Pancreas (tissue), 10 donors: ENCODE results near the gene ADNP. TPM values are rescaled to one million over a fixed set of nuclear protein-coding genes. Genes with fewer than 3 reads are reported as not detected.
"Not testable (repeated sequence)": the region's sequence is repeated elsewhere in the genome, so short reads cannot be mapped to it uniquely, and the experiment has no call there.

Experiments used
- ATAC-seq, 4 donors: fragments of 200-7000 bp; cut with Tn5 transposase; one replicate each; pipeline versions ENCODE4 v1.8.0 to v1.9.1; 2020; ENCODE audit warnings: mild to moderate bottlenecking in 4 of 4, moderate library complexity in 4 of 4
- DNase-seq, 6 donors: peaks; one replicate each; pipeline ENCODE4 v3.0.0-alpha.2; 2020
- FAIRE-seq: peaks from 2 replicates; lab custom pipeline; 2012; peaks lifted over from hg19 to GRCh38; lab: Jason Lieb, UNC
- H3K27ac ChIP-seq, 4 donors: fragments of 200-600 bp; sonication (generic); 1 replicate in 3 of 4; 2 replicates in 1 of 4; pipeline versions ENCODE4 v1.5.0 to v1.8.0; 2020
- H3K27me3 ChIP-seq, 4 donors: fragments of 200-600 bp; one replicate each; pipeline ENCODE4 v1.8.0; 2021
- H3K36me3 ChIP-seq, 3 donors: fragments of 200-600 bp; sonication (generic) in 1 of 3; one replicate each; pipeline versions ENCODE4 v1.5.0 to v1.8.0; 2020 to 2021
- H3K4me1 ChIP-seq, 3 donors: fragments of 200-600 bp; one replicate each; pipeline ENCODE4 v1.8.0; 2021
- H3K4me3 ChIP-seq, 4 donors: fragments of 200-600 bp; sonication (generic) in 2 of 4; one replicate each; pipeline versions ENCODE4 v1.5.0 to v1.8.0; 2020 to 2021
- H3K9me3 ChIP-seq, 4 donors: fragments of 200-600 bp; one replicate each; pipeline ENCODE4 v1.8.0; 2021
- CTCF ChIP-seq, 4 donors: fragments of 200-600 bp; sonication (generic) in 3 of 4; IDR thresholded peaks; one replicate each; pipeline versions ENCODE4 v1.5.0 to v1.8.0; 2021; ENCODE audit warnings: antibody characterized with exemption in 4 of 4
- WGBS, 2 donors: extraction: QIAGEN DNeasy Blood & Tissue Kit; methylation state at CpG; one replicate each; pipeline ENCODE4 v1.1.7; 2013; 5-methylcytosine and 5-hydroxymethylcytosine counted together
- intact Hi-C, 3 donors: fragments of 100-400 bp; cut with DNase I; formaldehyde crosslinking; loops; one replicate each; pipeline versions ENCODE4 v1.11.1 to v1.14.2; 2022
- polyA plus RNA-seq, 2 donors: library from polyadenylated mRNA; stranded (reverse); fragments of 200-250 nt; gene quantifications; one replicate each; pipeline ENCODE4 v1.2.3, GENCODE V29; 2013
- total RNA-seq, 6 donors: library from RNA; stranded (reverse); fragmentation: NEBNext Ultra II Directional in 4 of 6; extraction: Animal tissue kit (Norgen Biotek cat#: 25700) in 4 of 6; gene quantifications; one replicate each; pipeline versions ENCODE4 v1.2.1 to v1.2.4, GENCODE V29; 2021 to 2023
- donor health status: healthy with polysubstance abuse.
- donor health status: DM: no; HTN: no; CAD: no; lungs with moderate emphysema.
- donor health status: DM: no; HTN: no; CAD: no.
- donor health status: control.
- donor health status: control.
- donor health status: Bipolar disorder and iron deficiency.
- donor health status: DM: yes; HTN: yes; CAD: no.
- donor health status: DM: no; HTN: no; CAD: no.
- donor health status: DM: no; HTN: no; CAD: no.
- donor health status: DM: yes; HTN: yes; CAD: no.

ADNP gene
- total and polyA plus RNA-seq, 8 donors = 17.8 to 33.8 (median 20.5) TPM

DNA sequence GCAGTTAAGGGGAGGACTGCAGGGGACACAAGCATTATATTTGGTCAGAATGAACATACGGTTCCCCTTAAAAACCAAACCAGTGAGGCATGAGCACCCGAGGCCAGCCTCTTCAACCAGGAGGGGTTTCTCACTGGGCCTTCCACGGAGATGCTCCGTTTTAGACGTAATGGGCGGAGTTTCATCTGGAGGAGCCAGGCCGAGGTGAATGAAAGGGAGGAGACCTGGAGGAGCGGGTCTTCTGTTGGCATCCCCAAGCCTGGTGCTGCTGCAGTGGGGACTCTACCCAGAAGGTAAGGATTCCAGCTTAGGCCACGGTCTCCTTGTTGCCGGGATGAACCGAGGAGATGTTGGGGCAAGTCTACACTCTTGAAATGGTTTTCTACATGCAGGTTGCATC, 47.4 kb downstream of the ADNP start:
- Histone ChIP-seq H3K27ac (no peak overlapping the region), H3K9me3 (no peaks in the 10 kb centered on the region), H3K4me3 (no peak overlapping the region), H3K4me1 (no peaks in the 10 kb centered on the region), H3K36me3 (peaks cover 0 to 2% (median 0%) of the 10 kb centered on the region in 3 donors), H3K27me3 (no peaks in the 10 kb centered on the region)
- DNase-seq (no peak), ATAC-seq (no peak), FAIRE-seq (no peak)
- intact Hi-C loops = no loop called here
- WGBS, 2 donors = 88 to 92% methylated on average over 11 of the region's 11 CpGs
- no peak for TF ChIP-seq CTCF (IDR thresholded peaks at IDR 0.05)

DNA sequence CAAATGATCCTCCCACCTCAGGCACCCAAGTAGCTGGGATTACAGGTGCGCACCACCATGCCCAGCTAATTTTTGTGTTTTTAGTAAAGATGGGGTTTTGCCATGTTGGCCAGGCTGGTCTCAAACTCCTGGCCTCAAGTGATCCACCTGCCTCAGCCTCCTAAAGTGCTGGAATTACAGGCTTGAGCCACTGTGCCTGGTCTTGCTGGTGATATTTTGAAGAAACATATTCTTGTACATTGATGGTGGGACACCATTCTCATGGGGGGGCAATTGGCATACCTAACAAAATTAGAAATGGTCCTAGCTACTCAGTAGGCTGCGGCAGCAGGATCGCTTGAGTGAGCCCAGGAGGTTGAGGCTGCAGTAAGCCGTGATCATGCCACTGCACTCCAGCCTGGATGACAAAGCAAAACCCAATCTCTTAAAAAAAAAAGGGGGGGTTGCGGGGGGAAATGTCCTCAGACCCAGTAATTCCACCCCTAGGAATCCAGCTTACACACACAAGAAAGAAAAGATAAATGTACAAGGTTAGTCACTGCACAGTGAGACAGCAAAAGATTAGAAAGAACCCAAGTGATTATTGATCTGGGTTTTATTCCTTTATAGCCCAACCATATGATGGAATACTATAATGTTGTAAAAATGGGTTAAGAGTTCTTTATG, 49.3 kb downstream of the ADNP start:
- FAIRE-seq, H3K4me3 ChIP-seq, H3K4me1 ChIP-seq, intact Hi-C loops, H3K27me3 ChIP-seq, ATAC-seq, H3K9me3 ChIP-seq, H3K36me3 ChIP-seq, H3K27ac ChIP-seq, DNase-seq: not testable (repeated sequence)
- 94 to 95% methylated on average over 5 of the region's 5 CpGs for WGBS, 2 donors

DNA sequence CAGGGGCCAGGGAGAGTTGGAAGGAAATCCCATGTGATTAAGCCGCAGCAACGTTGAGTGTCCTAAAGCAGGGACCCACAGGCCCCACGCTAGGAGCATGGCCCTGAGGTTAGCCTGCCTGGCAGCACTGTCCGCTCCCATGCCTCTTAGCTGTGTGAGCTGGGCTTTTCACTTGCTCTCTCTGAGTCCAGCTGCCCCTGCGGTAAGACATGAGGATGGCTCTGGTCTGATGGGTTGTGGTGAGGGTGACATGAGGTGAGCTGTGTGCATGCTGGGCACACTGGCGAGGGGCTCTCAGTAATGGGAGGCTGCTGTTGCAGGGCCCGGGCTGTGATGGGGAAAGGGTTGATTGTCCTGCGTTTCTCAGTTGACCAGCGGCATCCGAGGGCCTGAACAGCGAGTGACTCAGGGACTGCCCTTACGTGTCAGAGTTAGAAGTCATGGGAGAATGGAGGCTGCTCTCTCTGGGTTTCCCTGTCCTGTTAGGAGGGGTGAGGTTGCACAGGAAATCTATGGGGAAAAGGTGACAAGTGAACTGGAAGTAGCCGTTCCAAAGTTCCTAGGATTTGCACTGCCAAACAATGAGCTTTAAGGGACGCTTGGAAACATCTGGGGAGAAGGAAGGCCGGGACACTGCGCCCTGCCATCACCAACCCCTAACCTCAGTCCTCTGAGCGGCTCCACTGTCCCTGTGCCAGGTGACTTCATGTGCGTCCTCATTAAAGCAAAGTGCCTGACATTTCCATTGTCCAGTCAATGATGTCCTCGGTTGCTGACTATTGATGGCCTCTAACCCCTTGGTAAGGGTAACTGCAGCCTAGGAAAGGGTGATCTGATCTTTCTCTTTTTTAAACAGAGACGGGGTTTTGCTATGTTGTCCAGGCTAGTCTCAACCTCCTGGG, 51.3 kb downstream of the ADNP start:
- WGBS, 2 donors = 87 to 88% methylated on average over 20 of the region's 20 CpGs
- H3K9me3 ChIP-seq = no peaks in the 10 kb centered on the region
- H3K4me1 ChIP-seq = no peaks in the 10 kb centered on the region
- ATAC-seq (no peak), FAIRE-seq (no peak), DNase-seq (no peak)
- H3K27ac ChIP-seq = no peak overlapping the region
- no peaks in the 10 kb centered on the region for H3K36me3 ChIP-seq
- H3K4me3 ChIP-seq = no peak overlapping the region
- no peak for TF ChIP-seq CTCF (IDR thresholded peaks at IDR 0.05)
- intact Hi-C loops = no loop called here
- no peaks in the 10 kb centered on the region for H3K27me3 ChIP-seq

DNA sequence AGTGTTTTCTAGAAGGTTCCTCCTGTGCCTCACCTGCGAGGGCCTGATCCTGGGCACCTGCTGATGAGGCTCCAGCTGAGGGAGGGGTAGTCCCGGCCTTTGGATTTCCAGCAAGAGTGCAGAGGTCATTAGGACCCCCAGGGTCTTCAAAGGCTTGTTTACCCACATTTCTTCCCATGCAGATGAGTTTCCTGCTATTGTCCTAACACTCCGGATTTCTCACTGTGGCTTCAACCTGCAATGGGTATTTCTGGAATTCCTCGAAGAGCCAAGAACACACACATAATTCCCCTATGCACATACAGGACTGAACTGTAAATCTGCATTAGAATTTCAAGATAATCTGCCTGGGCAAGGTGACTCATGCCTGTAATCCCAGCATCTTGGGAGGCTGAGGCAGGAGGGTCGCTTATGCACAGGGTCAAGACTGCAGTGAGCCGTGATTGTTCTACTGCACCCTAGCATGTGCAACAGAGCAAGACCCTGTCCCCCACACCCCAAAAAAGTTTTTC, 53.9 kb downstream of the ADNP start:
- ATAC-seq = no peak
- no peak for FAIRE-seq
- H3K9me3 ChIP-seq = no peaks in the 10 kb centered on the region
- peak in 1 of 6 donors; percentile 6 for DNase-seq
- no peaks in the 10 kb centered on the region for H3K27me3 ChIP-seq
- TF ChIP-seq CTCF (IDR thresholded peaks at IDR 0.05) = no peak
- intact Hi-C loops = no loop called here
- no peaks in the 10 kb centered on the region for H3K4me1 ChIP-seq
- WGBS, 2 donors = 85 to 89% methylated on average over 6 of the region's 6 CpGs
- H3K27ac ChIP-seq = no peak overlapping the region
- H3K36me3 ChIP-seq = no peaks in the 10 kb centered on the region
- H3K4me3 ChIP-seq = no peak overlapping the region

- ATAC-seq (no peak), DNase-seq (peak in 1 of 6 donors; percentile 26), FAIRE-seq (no peak)
- no peak for TF ChIP-seq CTCF (IDR thresholded peaks at IDR 0.05)
- Histone ChIP-seq H3K4me1 (no peaks in the 10 kb centered on the region), H3K27me3 (no peaks in the 10 kb centered on the region), H3K36me3 (no peaks in the 10 kb centered on the region), H3K27ac (no peak overlapping the region), H3K4me3 (no peak overlapping the region), H3K9me3 (no peaks in the 10 kb centered on the region)
- 90 to 91% methylated on average over 7 of the region's 7 CpGs for WGBS, 2 donors
- intact Hi-C loops = no loop called here
Measured at GRCh38 chr20:50876816-50877215, 54.4 kb downstream of the ADNP start.
